G401 (cell line): ENCODE measurements around the gene ZNF175. TPM values are rescaled to one million over a fixed set of nuclear protein-coding genes. Genes with fewer than 3 reads are reported as not detected.
"Not testable (repeated sequence)": the region's sequence is repeated elsewhere in the genome, so short reads cannot be mapped to it uniquely, and the experiment has no call there.

Experiments used
- DNase-seq: peaks from one replicate; pipeline ENCODE4 v3.0.0-alpha.2; 2015; ENCODE audit warnings: low spot score
- in situ Hi-C: cut with HindIII; loops from 2 replicates; pipeline ENCODE4 v1.10.0; 2016; ENCODE audit warnings: low sequenced_read_pairs, mixed read lengths
- total RNA-seq: library from RNA; depleted of rRNA; stranded (reverse); fragments of >200 nt; shearing (Covaris generic); gene quantifications from 2 replicates; pipeline ENCODE4 v1.2.3, GENCODE V29; 2014; rRNA removed

The ZNF175 gene
- total RNA-seq, 1 experiment from 2014 or later, result 7.2 TPM

DNA sequence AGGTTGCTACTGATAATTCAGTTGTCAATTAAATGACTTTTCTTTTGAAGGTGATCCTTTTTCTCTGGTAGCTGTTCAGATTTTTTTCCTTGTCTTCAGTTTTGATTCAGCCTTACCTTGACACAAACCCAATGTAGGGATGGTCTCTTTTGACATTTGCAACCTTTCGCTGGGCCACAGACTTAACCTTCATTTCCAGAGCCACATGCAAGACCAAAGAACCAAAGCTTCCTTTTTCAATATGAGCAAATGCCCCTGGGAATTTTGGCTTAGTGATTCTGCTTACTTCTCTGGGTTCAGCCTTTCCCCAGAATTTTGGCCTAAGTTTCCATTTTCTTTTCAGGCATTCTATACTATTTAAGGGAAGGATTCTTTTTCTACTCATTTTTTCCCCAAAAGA, 39.5 kb downstream of the ZNF175 start:
- DNase-seq, result no peak
- in situ Hi-C loops, result no loop called here

DNA sequence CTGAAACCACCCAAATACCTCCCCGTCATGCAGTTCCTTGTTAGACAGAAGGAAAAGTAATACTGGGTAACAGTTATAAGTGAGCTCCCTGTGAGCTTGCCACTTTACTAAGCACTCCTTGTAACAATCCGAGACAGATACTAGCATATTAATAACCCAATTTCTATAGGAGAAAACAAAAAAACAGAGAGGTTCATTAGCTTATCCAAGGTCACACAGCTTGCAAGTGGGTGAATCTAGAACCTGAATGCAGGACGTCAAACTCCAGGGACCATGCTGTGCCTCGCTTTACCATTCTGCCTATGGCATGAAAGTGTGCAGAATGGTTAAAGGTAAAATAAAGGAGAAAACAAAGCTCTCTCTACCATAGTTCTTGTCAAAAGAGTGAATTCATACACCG, 43.7 kb downstream of the ZNF175 start:
- in situ Hi-C loops, result no loop called here
- DNase-seq, result no peak

GRCh38 chr19:51615991-51616390, 44.9 kb downstream of the ZNF175 start:
- in situ Hi-C loops, result no loop called here
- DNase-seq, result no peak

GRCh38 chr19:51621178-51621577, 50.1 kb downstream of the ZNF175 start:
- in situ Hi-C loops, result no loop called here

GRCh38 chr19:51626675-51627074, 55.6 kb downstream of the ZNF175 start:
- in situ Hi-C loops, result no loop called here
- DNase-seq, result no peak

More at GRCh38 chr19:51621178-51621577, 50.1 kb downstream of the ZNF175 start:
- no peak for DNase-seq

DNA sequence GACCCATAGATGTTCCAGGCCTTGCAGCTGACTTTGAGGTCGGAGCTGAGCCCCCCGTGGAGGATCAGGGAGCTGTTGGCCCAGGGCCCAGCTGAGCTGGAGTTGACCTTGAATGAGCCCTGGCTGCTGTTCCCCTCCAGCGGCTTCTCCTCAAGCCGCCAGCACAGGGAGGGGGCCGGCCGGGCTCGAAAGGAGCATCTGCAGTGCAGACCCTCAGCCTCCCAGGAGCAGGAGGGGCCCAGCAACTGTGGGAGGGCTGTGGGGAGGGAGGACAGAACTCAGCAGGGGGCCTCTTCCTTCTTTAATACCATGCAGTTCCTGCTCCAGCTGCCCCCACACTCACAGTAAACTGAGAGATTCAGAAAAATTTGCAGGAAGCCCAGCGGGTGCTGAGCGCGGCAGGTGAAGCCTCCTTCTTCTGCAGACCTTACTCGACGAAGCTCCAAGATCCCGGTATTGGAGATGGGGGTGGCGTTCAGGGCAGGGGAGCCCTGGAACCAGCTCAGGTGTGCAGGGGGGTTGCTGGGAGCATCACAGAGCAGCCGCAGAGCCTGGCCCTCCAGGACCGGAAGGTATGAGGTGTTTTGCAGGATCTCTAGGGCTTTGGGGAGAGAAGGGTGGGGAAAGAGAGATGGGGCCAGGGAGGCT, 56.5 kb downstream of the ZNF175 start:
- DNase-seq, result no peak
- in situ Hi-C loops, result no loop called here

GRCh38 chr19:51628153-51628939, 57.3 kb downstream of the ZNF175 start:
- in situ Hi-C loops, result no loop called here

GRCh38 chr19:51630315-51630714, 59.2 kb downstream of the ZNF175 start, which contains the start of gene SIGLEC5:
Gene SIGLEC5 (minus strand): TSS chr19:51630401. CDS start chr19:51630335, 66 bp downstream.
- DNase-seq, in situ Hi-C loops: not testable (repeated sequence)

More at GRCh38 chr19:51628153-51628939, 57.3 kb downstream of the ZNF175 start:
- DNase-seq, result no peak

DNA sequence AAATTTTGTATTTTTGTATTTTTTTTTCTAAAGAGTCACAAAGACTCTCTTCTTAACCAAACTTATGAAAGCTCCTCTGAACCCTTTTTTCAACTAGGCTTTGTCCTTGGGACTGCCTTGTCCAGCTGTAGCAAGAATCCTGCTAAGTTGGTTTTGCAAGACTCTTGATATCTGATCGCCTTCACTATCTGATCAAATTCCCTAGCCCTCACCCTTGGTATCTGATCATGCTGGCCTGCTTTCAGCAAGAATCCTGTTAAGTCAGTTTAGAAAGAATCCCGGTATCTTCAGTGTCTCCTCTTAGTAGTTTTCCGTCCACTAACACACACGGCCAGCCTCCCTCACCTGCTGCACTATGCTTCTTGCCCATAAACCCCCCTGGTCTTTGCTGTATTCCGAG, 61.0 kb downstream of the ZNF175 start:
- DNase-seq, result no peak
- in situ Hi-C loops, result no loop called here

- no peak for DNase-seq
- in situ Hi-C loops, result no loop called here
Measured at GRCh38 chr19:51637362-51637978, 66.4 kb downstream of the ZNF175 start.

- no peak for DNase-seq
- in situ Hi-C loops, result no loop called here
Measured at GRCh38 chr19:51639916-51640315, 68.8 kb downstream of the ZNF175 start.

DNA sequence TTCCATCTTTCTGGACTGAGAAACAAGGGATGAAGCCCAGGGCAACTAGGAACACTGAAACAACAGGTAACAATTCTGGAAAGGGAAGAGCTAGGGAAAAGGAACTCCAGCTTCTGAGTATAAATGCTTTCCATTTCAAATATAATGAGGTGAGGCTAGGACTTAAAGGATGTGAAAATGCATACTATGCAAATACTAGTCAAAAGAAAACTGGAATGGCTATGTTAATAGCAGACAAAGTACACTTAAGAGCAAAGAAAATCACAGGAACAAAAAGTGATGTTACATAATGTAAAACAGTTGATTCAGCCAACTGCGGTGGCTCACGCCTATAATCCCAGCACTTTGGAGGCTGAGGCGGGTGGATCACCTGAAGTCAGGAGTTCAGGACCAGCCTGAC, 69.3 kb downstream of the ZNF175 start:
- no peak for DNase-seq
- in situ Hi-C loops, result no loop called here

DNA sequence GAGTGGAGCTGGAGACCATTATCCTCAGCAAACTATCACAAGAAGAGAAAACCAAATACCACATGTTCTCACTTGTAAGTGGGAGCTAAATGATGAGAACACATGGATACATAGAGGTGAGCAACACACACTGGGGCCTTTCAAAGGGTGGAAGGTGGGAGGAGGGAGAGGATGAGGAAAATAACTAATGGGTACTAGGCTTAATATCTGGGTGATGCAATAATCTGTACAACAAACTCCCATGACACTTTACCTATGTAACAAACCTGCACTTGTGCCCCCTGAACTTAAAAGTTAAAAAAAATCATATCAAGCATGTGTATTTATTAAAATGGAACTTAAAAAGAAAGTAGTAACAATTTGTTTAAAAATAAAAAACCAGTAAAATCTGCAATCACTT, 70.6 kb downstream of the ZNF175 start:
- in situ Hi-C loops, result no loop called here

More for the DNA sequence above, 70.6 kb downstream of the ZNF175 start:
- no peak for DNase-seq

Other genes starting within 250 kb of the ZNF175 start
- 9.3 and 9.5 TPM in 2 replicates for gene VSIG10L, start 229.1 kb upstream of the ZNF175 start, total RNA-seq
- gene ETFB, start 204.9 kb upstream of the ZNF175 start, total RNA-seq, result 122 and 148 TPM in 2 replicates
- gene CLDND2, start 202.3 kb upstream of the ZNF175 start, total RNA-seq, result not detected in 2 replicates
- not detected in 2 replicates for gene NKG7, start 198.6 kb upstream of the ZNF175 start, total RNA-seq
- gene LIM2, start 183.3 kb upstream of the ZNF175 start, total RNA-seq, result not detected in 2 replicates
- gene C19orf84, start 180.7 kb upstream of the ZNF175 start, total RNA-seq, result not detected in 2 replicates
- not detected in 2 replicates for gene SIGLEC10, start 153.6 kb upstream of the ZNF175 start, total RNA-seq
- gene SIGLEC8, start 112.8 kb upstream of the ZNF175 start, total RNA-seq, result not detected in 2 replicates
- not detected in 2 replicates for gene CEACAM18, start 92.7 kb upstream of the ZNF175 start, total RNA-seq
- not detected in 2 replicates for gene SIGLEC12, start 69.5 kb upstream of the ZNF175 start, total RNA-seq
- not detected in 2 replicates for gene SIGLEC6, start 39.6 kb upstream of the ZNF175 start, total RNA-seq
- not detected in 2 replicates for gene SIGLEC5, start 59.1 kb downstream of the ZNF175 start, total RNA-seq
- gene SIGLEC14, start 75.5 kb downstream of the ZNF175 start, total RNA-seq, result not detected in 2 replicates
- 0.98 and 4.7 TPM in 2 replicates for gene SPACA6, start 122.0 kb downstream of the ZNF175 start, total RNA-seq
- not detected in 2 replicates for gene HAS1, start 152.7 kb downstream of the ZNF175 start, total RNA-seq
- not detected in 2 replicates for gene FPR1, start 180.6 kb downstream of the ZNF175 start, total RNA-seq
- gene FPR2, start 189.9 kb downstream of the ZNF175 start, total RNA-seq, result not detected in 2 replicates
- gene FPR3, start 223.9 kb downstream of the ZNF175 start, total RNA-seq, result not detected in 2 replicates